IMR-90 (cell line): ENCODE data around the gene FAM110D. TPM values are rescaled to one million over a fixed set of nuclear protein-coding genes. Genes with fewer than 3 reads are reported as not detected.

Experiments
- ATAC-seq: fragments of 200-7000 bp; cut with Tn5 transposase; 2 replicates; pipeline ENCODE4 v1.9.1; 2020; ENCODE audit warnings: low read depth, mild to moderate bottlenecking, moderate library complexity
- BruUV-seq: library from RNA; stranded (reverse); fragments of 400-500 nt; replicated peaks from 2 replicates; lab custom pipeline; 2021; lab: Mats Ljungman, UMichigan
- CTCF ChIA-PET: fragments of 300-600 bp; formaldehyde crosslinking; extraction: SDS; loops from one replicate; lab custom pipeline; 2021; ENCODE audit warnings: antibody characterized with exemption; lab: Yijun Ruan, JAX
- POLR2A ChIA-PET: fragments of 300-600 bp; sonication (Branson Sonifier 250); formaldehyde crosslinking; loops from one replicate; lab custom pipeline; 2022; ENCODE audit warnings: antibody characterized with exemption; ENCODE audit not compliant: unreplicated experiment; lab: Charles Lee
- DNase-seq: peaks from one replicate; pipeline ENCODE4 v3.0.0; 2013
- H2AFZ ChIP-seq: replicated peaks from 2 replicates; pipeline ENCODE3; 2013; ENCODE audit warnings: low read length, mild to moderate bottlenecking; ENCODE audit not compliant: poor library complexity
- H2AK5ac ChIP-seq: 2 replicates; pipeline ENCODE4 v1.6.1; 2013; ENCODE audit warnings: low read depth, low read length, inconsistent platforms
- H2AK9ac ChIP-seq: replicated peaks from 2 replicates; pipeline ENCODE3; 2013; ENCODE audit warnings: mild to moderate bottlenecking, low read depth, low read length, moderate library complexity; ENCODE audit not compliant: poor library complexity
- H2BK120ac ChIP-seq: 2 replicates; pipeline ENCODE4 v1.6.1; 2013; ENCODE audit warnings: low read depth, low read length, inconsistent platforms
- H2BK15ac ChIP-seq: 3 replicates; pipeline ENCODE4 v1.6.1; 2013; ENCODE audit warnings: low read depth, low read length, inconsistent platforms
- H2BK20ac ChIP-seq: 2 replicates; pipeline ENCODE4 v1.6.1; 2013; ENCODE audit warnings: low read depth, mild to moderate bottlenecking, inconsistent platforms, low read length, moderate library complexity
- H2BK5ac ChIP-seq: 2 replicates; pipeline ENCODE4 v1.6.1; 2013; ENCODE audit warnings: mild to moderate bottlenecking, low read depth, low read length, inconsistent platforms; ENCODE audit not compliant: poor library complexity, severe bottlenecking
- H3K14ac ChIP-seq: replicated peaks from 2 replicates; pipeline ENCODE4 v1.6.1; 2013; ENCODE audit warnings: low read depth, low read length, inconsistent platforms
- H3K18ac ChIP-seq: 2 replicates; pipeline ENCODE4 v1.6.1; 2013; ENCODE audit warnings: low read depth, low read length, control low read depth
- H3K23ac ChIP-seq: 2 replicates; pipeline ENCODE4 v1.6.1; 2013; ENCODE audit warnings: low read depth, low read length, inconsistent platforms
- H3K27ac ChIP-seq: 2 replicates; pipeline ENCODE4 v1.5.1; 2013; ENCODE audit warnings: mild to moderate bottlenecking, control low read depth, low read length; ENCODE audit not compliant: insufficient read depth
- H3K27me3 ChIP-seq: 2 replicates; pipeline ENCODE4 v1.6.1; 2013; ENCODE audit warnings: low read length; ENCODE audit not compliant: control insufficient read depth, insufficient read depth
- H3K36me3 ChIP-seq: 2 replicates; pipeline ENCODE4 v1.6.1; 2013; ENCODE audit warnings: low read length, mixed read lengths; ENCODE audit not compliant: control insufficient read depth, insufficient read depth
- H3K4ac ChIP-seq: 2 replicates; pipeline ENCODE4 v1.6.1; 2013; ENCODE audit warnings: low read depth, low read length, inconsistent platforms
- H3K4me1 ChIP-seq: 2 replicates; pipeline ENCODE4 v1.6.1; 2013; ENCODE audit warnings: low read length, mixed read lengths; ENCODE audit not compliant: control insufficient read depth, insufficient read depth
- H3K4me2 ChIP-seq: 2 replicates; pipeline ENCODE4 v1.6.1; 2013; ENCODE audit warnings: low read depth, mild to moderate bottlenecking, control low read depth, low read length, moderate library complexity
- H3K4me3 ChIP-seq: 2 replicates; pipeline ENCODE4 v1.5.1; 2013; ENCODE audit warnings: low read depth, mild to moderate bottlenecking, control low read depth, low read length, moderate library complexity; ENCODE audit not compliant: insufficient read depth
- H3K56ac ChIP-seq: 2 replicates; pipeline ENCODE4 v1.6.1; 2013; ENCODE audit warnings: low read length, inconsistent platforms; ENCODE audit not compliant: insufficient read depth; ENCODE audit errors: extremely low read depth
- H3K79me1 ChIP-seq, 2 experiments: 2 replicates each; pipeline ENCODE4 v1.6.1; 2013; ENCODE audit warnings: low read length in 2 of 2, inconsistent platforms in 1 of 2, low read depth in 1 of 2
- H3K9ac ChIP-seq: 2 replicates; pipeline ENCODE4 v1.6.1; 2013; ENCODE audit warnings: low read depth, low read length, control low read depth
- H3K9me1 ChIP-seq: 2 replicates; pipeline ENCODE4 v1.6.1; 2013; ENCODE audit warnings: low read length, inconsistent platforms; ENCODE audit not compliant: insufficient read depth
- H3K9me3 ChIP-seq: 2 replicates; pipeline ENCODE4 v1.6.1; 2013; ENCODE audit warnings: low read length; ENCODE audit not compliant: control insufficient read depth, insufficient read depth
- H4K20me1 ChIP-seq: 2 replicates; pipeline ENCODE4 v1.6.1; 2013; ENCODE audit warnings: low read length, inconsistent platforms; ENCODE audit not compliant: insufficient read depth
- H4K5ac ChIP-seq: 2 replicates; pipeline ENCODE4 v1.6.1; 2013; ENCODE audit warnings: mild to moderate bottlenecking, low read depth, low read length, control low read depth
- H4K8ac ChIP-seq, 2 experiments: 2 replicates each; pipeline ENCODE4 v1.6.1; 2013; ENCODE audit warnings: low read depth in 2 of 2, low read length in 2 of 2, control low read depth in 1 of 2, inconsistent platforms in 1 of 2
- H4K91ac ChIP-seq: 2 replicates; pipeline ENCODE4 v1.6.1; 2013; ENCODE audit warnings: low read depth, low read length, inconsistent platforms; ENCODE audit not compliant: insufficient read depth
- BHLHE40 ChIP-seq: fragments of 150-350 bp; IDR thresholded peaks from 2 replicates; pipeline ENCODE4 v1.6.1; 2016; ENCODE audit warnings: mild to moderate bottlenecking, low read depth, low read length
- CEBPB ChIP-seq: IDR thresholded peaks from 2 replicates; pipeline ENCODE4 v1.6.1; 2012; ENCODE audit warnings: low read depth, low read length, improper control_type of control experiment
- CHD1 ChIP-seq: IDR thresholded peaks from 2 replicates; pipeline ENCODE4 v1.6.1; 2012; ENCODE audit warnings: low read depth, low read length, improper control_type of control experiment
- CTCF ChIP-seq: conservative IDR thresholded peaks from 2 replicates; pipeline ENCODE4 v1.5.1; 2012; ENCODE audit warnings: mild to moderate bottlenecking, low read depth, low read length, improper control_type of control experiment
- ELK1 ChIP-seq: fragments of 150-350 bp; IDR thresholded peaks from 2 replicates; pipeline ENCODE4 v1.6.1; 2016; ENCODE audit warnings: low read depth, mild to moderate bottlenecking, low read length, moderate library complexity, borderline replicate concordance
- FOS ChIP-seq: fragments of 150-350 bp; IDR thresholded peaks from 2 replicates; pipeline ENCODE4 v1.6.1; 2016; ENCODE audit warnings: low read depth, low read length
- MAFK ChIP-seq: IDR thresholded peaks from 2 replicates; pipeline ENCODE4 v1.6.1; 2012; ENCODE audit warnings: low read depth, low read length, improper control_type of control experiment
- MAZ ChIP-seq: IDR thresholded peaks from 2 replicates; pipeline ENCODE4 v1.6.1; 2012; ENCODE audit warnings: low read depth, mild to moderate bottlenecking, low read length, improper control_type of control experiment, moderate library complexity, borderline replicate concordance
- MXI1 ChIP-seq: IDR thresholded peaks from 2 replicates; pipeline ENCODE4 v1.6.1; 2012; ENCODE audit warnings: low read depth, mild to moderate bottlenecking, low read length, moderate library complexity, borderline replicate concordance
- NFE2L2 ChIP-seq: fragments of 150-350 bp; IDR thresholded peaks from 2 replicates; pipeline ENCODE4 v1.6.1; 2016; ENCODE audit warnings: low read depth, mild to moderate bottlenecking, low read length
- POLR2A ChIP-seq: IDR thresholded peaks from 2 replicates; pipeline ENCODE4 v1.6.1; 2012; ENCODE audit warnings: mild to moderate bottlenecking, low read depth, low read length
- RAD21 ChIP-seq: IDR thresholded peaks from 2 replicates; pipeline ENCODE4 v1.6.1; 2012; ENCODE audit warnings: low read length, improper control_type of control experiment
- RCOR1 ChIP-seq: IDR thresholded peaks from 2 replicates; pipeline ENCODE4 v1.6.1; 2012; ENCODE audit warnings: mild to moderate bottlenecking, low read length, improper control_type of control experiment; ENCODE audit not compliant: insufficient replicate concordance
- RFX5 ChIP-seq: IDR thresholded peaks from 2 replicates; pipeline ENCODE4 v1.8.0; 2012; ENCODE audit warnings: low read depth, mild to moderate bottlenecking, low read length, moderate library complexity
- SMC3 ChIP-seq: fragments of 150-350 bp; IDR thresholded peaks from 2 replicates; pipeline ENCODE4 v1.6.1; 2016; ENCODE audit warnings: low read depth, mild to moderate bottlenecking, antibody characterized with exemption, low read length, moderate library complexity
- USF2 ChIP-seq: fragments of 150-350 bp; IDR thresholded peaks from 2 replicates; pipeline ENCODE4 v1.6.1; 2017; ENCODE audit warnings: mild to moderate bottlenecking, antibody characterized with exemption, low read length, low read depth
- WGBS, 2 experiments: methylation state at CpG; one replicate each; pipeline versions ENCODE4 v1.1.5 to v1.1.7; 2013; ENCODE audit warnings: missing lambda C conversion rate in 2 of 2; ENCODE audit not compliant: insufficient read length in 1 of 2; ENCODE audit errors: extremely low coverage in 2 of 2; 5-methylcytosine and 5-hydroxymethylcytosine counted together
- dilution Hi-C: fragments of 300-500 bp; cut with HindIII; formaldehyde crosslinking; loops from one replicate; pipeline ENCODE4 v1.14.3; 2018; ENCODE audit warnings: low sequenced_read_pairs; ENCODE audit not compliant: unreplicated experiment
- in situ Hi-C: fragments of 300-500 bp; cut with MboI; formaldehyde crosslinking; loops from 3 replicates; pipeline ENCODE4 v1.14.3; 2019; ENCODE audit warnings: low sequenced_read_pairs, inconsistent platforms, mixed read lengths
- intact Hi-C: fragments of 100-400 bp; cut with micrococcal nuclease; formaldehyde crosslinking; loops from 2 replicates; pipeline ENCODE4 v1.10.0; 2022
- polyA plus RNA-seq, 3 experiments: library from polyadenylated mRNA; depleted of rRNA; stranded (reverse); fragments of >200 nt; gene quantifications; 2 replicates each; pipeline ENCODE4 v1.2.3, GENCODE V29; 2012; ENCODE audit warnings: low replicate concordance in 1 of 3
- total RNA-seq: library from RNA; depleted of rRNA; stranded (reverse); fragments of >200 nt; gene quantifications from 2 replicates; pipeline ENCODE4 v1.2.3, GENCODE V29; 2012

The FAM110D gene
- total and polyA plus RNA-seq, 2 of the 4 experiments (the other 2 are of a cell fraction) = not detected

- Histone ChIP-seq H3K4me2 (no peak overlapping the region), H3K14ac (no peak overlapping the region), H2AK5ac (no peak overlapping the region), H3K4me3 (no peak overlapping the region), H3K56ac (no peak overlapping the region), H3K18ac (no peak overlapping the region), H3K36me3 (0 out of 2 replicates have a peak, but pooled peaks cover under 1% of the 10 kb centered on the region), H4K20me1 (no peaks in the 10 kb centered on the region), H2BK15ac (no peak overlapping the region), H2BK120ac (no peak overlapping the region), H3K4me1 (peaks cover 5% of the 10 kb centered on the region; the same call in 1 of the 2 replicates), H4K91ac (no peak overlapping the region), H2BK20ac (no peak overlapping the region), H3K27ac (no peak overlapping the region), H2AFZ (no peak overlapping the region), H2BK5ac (no peak overlapping the region), H4K8ac (no peak overlapping the region), H3K23ac (no peak overlapping the region), H4K5ac (no peak overlapping the region), H3K9me1 (peaks cover 6% of the 10 kb centered on the region; the same call in 1 of the 2 replicates), H3K27me3 (peaks cover 8% of the 10 kb centered on the region; the same call in 1 of the 2 replicates), H3K9ac (no peak overlapping the region), H2AK9ac (no peak overlapping the region), H3K9me3 (no peaks in the 10 kb centered on the region), H3K79me1 (peaks cover 4 to 19% of the 10 kb centered on the region in 2 experiments), H3K4ac (no peak overlapping the region)
- DNase-seq (no peak), ATAC-seq (no peak)
- no TSS peak for BruUV-seq
- ChIA-PET POLR2A (no interaction called here), CTCF (no interaction called here)
- in situ Hi-C loops (no loop called here), intact Hi-C loops (loop anchor here (5.0 kb wide), 1 partner anchor 66 kb away; the partner anchor contains the start of gene CEP85), dilution Hi-C loops (no loop called here)
- no CpG with 5 or more reads among the region's 4 CpGs for WGBS, 2 experiments
- TF ChIP-seq RAD21 = no peak
- no peak for TF ChIP-seq RCOR1
- TF ChIP-seq POLR2A = no peak
- no peak for TF ChIP-seq ELK1
- TF ChIP-seq SMC3 = no peak
- no peak for TF ChIP-seq MXI1
- TF ChIP-seq CTCF = no peak
- no peak for TF ChIP-seq NFE2L2
- no peak for TF ChIP-seq MAFK
- no peak for TF ChIP-seq RFX5
- no peak for TF ChIP-seq USF2
- TF ChIP-seq CEBPB = no peak
- no peak for TF ChIP-seq FOS
- no peak for TF ChIP-seq CHD1
- TF ChIP-seq BHLHE40 = no peak
- TF ChIP-seq MAZ = no peak
These were observed 7.9 kb downstream of the FAM110D start for GRCh38 chr1:26166719-26167281.
